GM19240 (cell line): ENCODE data around the gene CEBPZ.
"Not testable (repeated sequence)": the region's sequence is repeated elsewhere in the genome, so short reads cannot be mapped to it uniquely, and the experiment has no call there.

Experiments
- DNase-seq: peaks from one replicate; pipeline ENCODE4 v3.0.0; 2011; ENCODE audit warnings: low spot score; ENCODE audit not compliant: insufficient read length

CEBPZ gene, protein sequence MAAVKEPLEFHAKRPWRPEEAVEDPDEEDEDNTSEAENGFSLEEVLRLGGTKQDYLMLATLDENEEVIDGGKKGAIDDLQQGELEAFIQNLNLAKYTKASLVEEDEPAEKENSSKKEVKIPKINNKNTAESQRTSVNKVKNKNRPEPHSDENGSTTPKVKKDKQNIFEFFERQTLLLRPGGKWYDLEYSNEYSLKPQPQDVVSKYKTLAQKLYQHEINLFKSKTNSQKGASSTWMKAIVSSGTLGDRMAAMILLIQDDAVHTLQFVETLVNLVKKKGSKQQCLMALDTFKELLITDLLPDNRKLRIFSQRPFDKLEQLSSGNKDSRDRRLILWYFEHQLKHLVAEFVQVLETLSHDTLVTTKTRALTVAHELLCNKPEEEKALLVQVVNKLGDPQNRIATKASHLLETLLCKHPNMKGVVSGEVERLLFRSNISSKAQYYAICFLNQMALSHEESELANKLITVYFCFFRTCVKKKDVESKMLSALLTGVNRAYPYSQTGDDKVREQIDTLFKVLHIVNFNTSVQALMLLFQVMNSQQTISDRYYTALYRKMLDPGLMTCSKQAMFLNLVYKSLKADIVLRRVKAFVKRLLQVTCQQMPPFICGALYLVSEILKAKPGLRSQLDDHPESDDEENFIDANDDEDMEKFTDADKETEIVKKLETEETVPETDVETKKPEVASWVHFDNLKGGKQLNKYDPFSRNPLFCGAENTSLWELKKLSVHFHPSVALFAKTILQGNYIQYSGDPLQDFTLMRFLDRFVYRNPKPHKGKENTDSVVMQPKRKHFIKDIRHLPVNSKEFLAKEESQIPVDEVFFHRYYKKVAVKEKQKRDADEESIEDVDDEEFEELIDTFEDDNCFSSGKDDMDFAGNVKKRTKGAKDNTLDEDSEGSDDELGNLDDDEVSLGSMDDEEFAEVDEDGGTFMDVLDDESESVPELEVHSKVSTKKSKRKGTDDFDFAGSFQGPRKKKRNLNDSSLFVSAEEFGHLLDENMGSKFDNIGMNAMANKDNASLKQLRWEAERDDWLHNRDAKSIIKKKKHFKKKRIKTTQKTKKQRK

GRCh38 chr2:37231241-37232130 lies at the start of gene CEBPZ, which contains the start of gene NDUFAF7:
Gene CEBPZ, minus strand, starts transcription at chr2:37231596. Its CDS starts 29 bp downstream, at chr2:37231567.
Gene NDUFAF7, plus strand, starts transcription at chr2:37231658. Its CDS starts 48 bp downstream, at chr2:37231706.
- peak; percentile 79 for DNase-seq

DNA sequence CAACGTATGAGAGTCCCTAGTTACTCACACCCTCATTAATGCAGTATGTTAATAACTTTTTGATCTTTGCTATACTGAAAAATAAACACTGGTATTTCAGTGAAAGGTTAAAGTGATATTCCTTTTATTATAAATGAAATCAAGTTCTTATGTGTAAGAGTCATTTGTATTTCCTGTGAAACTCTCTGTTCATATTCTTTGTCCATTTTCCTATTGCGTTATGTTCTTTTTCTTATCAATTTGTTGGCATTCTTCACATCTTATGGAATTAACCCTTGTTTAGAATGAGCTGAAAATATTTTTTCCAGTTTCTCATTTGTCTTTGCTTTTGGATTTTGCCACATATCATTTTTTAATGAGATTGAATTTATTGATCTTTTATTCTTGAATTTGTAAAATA lies 44.9 kb upstream of the CEBPZ start:
- DNase-seq: no peak

DNA sequence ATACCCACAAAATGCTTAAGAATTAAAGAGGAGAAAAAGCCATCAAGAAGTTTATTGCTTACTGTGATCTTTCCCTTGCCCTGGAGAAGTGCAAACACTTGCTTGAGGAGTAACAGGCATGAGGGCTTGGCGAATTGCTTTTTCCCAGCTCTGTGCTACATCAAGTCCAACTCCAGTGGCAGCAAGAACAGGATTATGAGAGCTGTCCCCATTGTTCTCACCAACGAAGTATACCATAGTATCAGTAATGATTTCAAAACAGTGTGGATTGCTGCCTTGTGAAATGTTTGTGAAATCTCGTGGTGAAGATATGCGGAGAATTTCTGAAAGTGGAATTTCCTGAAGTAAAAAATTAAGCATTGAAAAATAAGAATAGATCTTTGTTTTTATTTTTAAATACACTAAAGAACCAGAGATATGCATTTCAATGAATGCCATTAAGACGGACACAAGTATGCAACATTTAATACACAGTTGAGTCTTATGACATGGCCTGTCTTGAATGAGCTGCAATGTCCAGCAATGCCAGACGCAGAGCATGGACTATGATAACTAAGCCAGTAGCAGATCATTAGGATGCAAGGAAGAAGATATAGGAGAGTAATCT lies 43.1 kb upstream of the CEBPZ start:
- DNase-seq: no peak

DNA sequence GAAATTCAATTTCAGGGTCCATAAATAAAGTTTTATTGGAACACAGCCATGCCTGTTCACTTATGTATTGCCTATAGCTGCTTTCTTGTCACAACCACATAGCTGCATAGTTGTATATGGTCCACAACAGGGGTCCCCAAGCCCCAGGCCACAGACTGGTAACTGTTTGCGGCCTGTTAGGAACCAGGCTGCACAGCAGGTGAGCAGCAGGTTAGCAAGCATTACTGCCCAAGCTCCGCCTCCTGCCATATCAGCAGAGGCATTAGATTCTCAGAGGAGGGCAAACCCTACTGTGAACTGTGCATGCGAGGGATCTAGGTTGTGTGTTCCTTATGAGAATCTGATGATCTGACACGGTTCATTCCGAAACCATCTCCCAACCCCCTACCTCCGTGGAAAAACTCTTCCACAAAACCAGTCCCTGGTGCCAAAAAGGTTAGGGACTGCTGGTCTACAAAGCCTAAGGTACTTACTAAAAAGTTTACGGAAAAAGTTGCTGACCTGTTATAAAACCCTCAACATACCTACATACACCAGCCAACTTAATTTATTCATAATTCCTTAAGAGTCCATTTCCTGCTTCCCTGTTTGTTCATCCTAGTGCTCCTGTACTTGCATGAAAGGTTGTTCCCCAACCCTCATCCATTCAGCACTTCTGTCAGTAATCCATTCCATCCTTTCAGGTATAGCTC lies 40.1 kb upstream of the CEBPZ start:
- DNase-seq: no peak

- no peak for DNase-seq
Observed at GRCh38 chr2:37268111-37268510, 36.7 kb upstream of the CEBPZ start.

- DNase-seq: no peak
Observed at GRCh38 chr2:37267685-37268084, 36.3 kb upstream of the CEBPZ start.

DNA sequence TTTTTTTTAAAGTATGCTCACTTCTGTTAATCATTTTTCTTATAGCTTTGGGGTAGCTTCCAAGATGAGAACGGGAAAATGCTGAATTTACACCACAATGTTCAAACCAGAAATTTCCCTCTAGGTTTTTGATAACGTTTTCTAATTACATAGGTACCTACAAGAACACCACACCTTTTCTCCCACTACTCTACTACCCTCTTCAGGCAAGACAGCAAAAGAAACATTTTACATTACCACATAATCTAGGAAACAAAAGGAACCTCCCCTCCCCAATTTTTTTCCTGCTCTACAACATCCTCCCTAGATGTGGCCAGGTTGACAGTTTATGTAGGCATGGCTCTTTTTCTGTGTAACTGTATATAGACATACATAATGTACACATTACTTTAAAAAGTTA lies 32.4 kb upstream of the CEBPZ start:
- DNase-seq: no peak

GRCh38 chr2:37262522-37262921 lies 31.1 kb upstream of the CEBPZ start:
- DNase-seq: no peak

- DNase-seq: no peak
Observed at GRCh38 chr2:37250869-37251740, 19.7 kb upstream of the CEBPZ start.

DNA sequence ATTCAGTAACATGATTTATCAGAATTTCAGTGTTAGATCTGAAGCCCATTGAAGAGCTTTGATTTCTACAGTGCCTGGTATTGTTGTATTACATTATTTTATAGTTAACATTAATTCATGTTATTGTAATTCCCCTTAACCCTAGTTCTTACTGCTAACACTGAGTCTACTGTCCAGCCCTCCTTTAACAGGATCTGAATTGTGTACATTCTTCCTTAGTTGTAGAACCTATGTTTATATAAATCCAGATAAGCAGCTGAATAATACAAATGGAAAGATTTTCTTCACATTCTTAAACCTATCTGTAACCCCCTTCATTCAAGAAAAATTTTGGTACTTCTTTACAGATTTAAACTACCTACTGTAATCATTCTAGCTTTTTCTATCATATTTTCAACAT lies 14.8 kb upstream of the CEBPZ start:
- DNase-seq: no peak

GRCh38 chr2:37244755-37245154 lies 13.4 kb upstream of the CEBPZ start:
- DNase-seq: no peak

GRCh38 chr2:37244017-37244416 lies 12.6 kb upstream of the CEBPZ start:
- no peak for DNase-seq

DNA sequence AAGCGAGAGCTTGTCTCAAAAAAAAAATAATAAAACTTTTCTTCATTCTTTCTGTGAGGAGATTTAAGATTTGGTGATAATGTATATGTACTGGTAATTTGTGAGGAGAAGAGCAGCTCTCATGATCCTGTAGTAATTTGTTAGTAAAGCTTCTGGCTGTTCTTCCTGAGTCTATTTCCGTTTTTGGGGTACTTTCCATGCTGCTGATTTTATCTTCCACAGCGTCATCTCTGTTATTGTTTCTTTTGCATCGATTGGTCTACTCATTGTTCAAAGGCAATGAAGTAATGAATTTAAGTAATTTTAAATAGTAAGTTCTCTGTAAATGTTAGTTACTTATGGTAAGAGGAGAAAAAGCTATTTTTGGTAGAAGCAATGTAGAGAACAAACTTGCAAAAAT lies 12.0 kb upstream of the CEBPZ start:
- no peak for DNase-seq

GRCh38 chr2:37232131-37232933 lies 936 bp upstream of the CEBPZ start:
- DNase-seq: no peak

GRCh38 chr2:37230581-37230980 lies 815 bp downstream of the CEBPZ start:
- no peak for DNase-seq

- DNase-seq: no peak
Observed at GRCh38 chr2:37228788-37229187, 2.6 kb downstream of the CEBPZ start.

- DNase-seq: no peak
Observed at GRCh38 chr2:37226863-37227262, 4.5 kb downstream of the CEBPZ start.

DNA sequence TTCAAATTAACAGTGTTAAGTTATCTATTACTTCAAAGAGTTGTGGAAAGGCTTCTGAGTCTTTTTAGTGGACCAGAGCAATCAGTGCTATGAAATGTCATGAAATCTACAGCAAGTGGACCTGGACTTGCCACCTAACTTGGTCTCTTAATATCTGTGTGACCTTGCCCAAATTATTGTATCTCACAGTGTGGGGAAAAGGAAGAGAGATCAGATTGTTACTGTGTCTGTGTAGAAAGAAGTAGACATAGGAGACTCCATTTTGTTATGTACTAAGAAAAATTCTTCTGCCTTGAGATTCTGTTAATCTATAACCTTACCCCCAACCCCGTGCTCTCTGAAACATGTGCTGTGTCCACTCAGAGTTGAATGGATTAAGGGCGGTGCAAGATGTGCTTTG lies 6.3 kb downstream of the CEBPZ start:
- not testable (repeated sequence) for DNase-seq
